A673 (cell line): ENCODE measurements around the gene MITF.

Source experiments
- EZH2 ChIP-seq: fragments of 200-600 bp; sonication (generic); IDR thresholded peaks from 2 replicates; pipeline ENCODE4 v1.6.1; 2017; ENCODE audit warnings: borderline replicate concordance, low read depth, mild to moderate bottlenecking, mixed read lengths, antibody characterized with exemption, low read length; ENCODE audit not compliant: poor library complexity, severe bottlenecking
- TF ChIP-seq, protein P1 (sequence below): fragments of 300-800, 200-600 bp; sonication (generic); conservative IDR thresholded peaks from 2 replicates; pipeline ENCODE4 v1.5.1; 2017; ENCODE audit warnings: low read depth, mild to moderate bottlenecking, antibody characterized with exemption, low read length, moderate library complexity, mixed read lengths

DNA sequence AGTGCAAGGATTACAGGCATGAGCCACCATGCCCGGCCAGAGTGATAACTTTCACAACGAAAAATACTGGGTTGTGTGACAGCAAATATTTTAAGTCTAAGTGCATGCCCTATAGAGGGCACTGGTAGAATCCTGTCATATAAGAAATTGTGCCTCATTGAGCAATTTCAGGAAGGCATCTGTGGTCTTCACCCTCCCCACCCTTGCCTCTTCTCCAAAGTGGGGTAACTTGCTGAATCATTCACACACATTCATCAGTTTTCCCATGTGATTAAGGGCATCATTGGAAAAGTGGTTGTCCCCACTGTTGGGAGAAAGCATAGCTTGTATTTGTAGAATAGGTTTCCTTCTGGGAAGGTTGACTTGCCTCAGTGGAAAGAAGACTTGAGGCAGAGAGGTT lies 9.2 kb downstream of the MITF start:
- TF ChIP-seq, protein P1, sequence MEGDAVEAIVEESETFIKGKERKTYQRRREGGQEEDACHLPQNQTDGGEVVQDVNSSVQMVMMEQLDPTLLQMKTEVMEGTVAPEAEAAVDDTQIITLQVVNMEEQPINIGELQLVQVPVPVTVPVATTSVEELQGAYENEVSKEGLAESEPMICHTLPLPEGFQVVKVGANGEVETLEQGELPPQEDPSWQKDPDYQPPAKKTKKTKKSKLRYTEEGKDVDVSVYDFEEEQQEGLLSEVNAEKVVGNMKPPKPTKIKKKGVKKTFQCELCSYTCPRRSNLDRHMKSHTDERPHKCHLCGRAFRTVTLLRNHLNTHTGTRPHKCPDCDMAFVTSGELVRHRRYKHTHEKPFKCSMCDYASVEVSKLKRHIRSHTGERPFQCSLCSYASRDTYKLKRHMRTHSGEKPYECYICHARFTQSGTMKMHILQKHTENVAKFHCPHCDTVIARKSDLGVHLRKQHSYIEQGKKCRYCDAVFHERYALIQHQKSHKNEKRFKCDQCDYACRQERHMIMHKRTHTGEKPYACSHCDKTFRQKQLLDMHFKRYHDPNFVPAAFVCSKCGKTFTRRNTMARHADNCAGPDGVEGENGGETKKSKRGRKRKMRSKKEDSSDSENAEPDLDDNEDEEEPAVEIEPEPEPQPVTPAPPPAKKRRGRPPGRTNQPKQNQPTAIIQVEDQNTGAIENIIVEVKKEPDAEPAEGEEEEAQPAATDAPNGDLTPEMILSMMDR, result no peak
- TF ChIP-seq EZH2, result no peak
